Kidney (tissue), 14 donors: Measurements from ENCODE around the gene NPEPL1. TPM values are rescaled to one million over a fixed set of nuclear protein-coding genes. Genes with fewer than 3 reads are reported as not detected.

ENCODE experiments used
- DNase-seq, 5 donors: peaks; one replicate each; pipeline ENCODE4 v3.0.0-alpha.2; 2013 to 2020
- FAIRE-seq: peaks from 2 replicates; lab custom pipeline; 2012; peaks lifted over from hg19 to GRCh38; lab: Jason Lieb, UNC
- H3K27ac ChIP-seq, 2 donors: one replicate each; pipeline ENCODE4 v1.7.0; 2013; ENCODE audit warnings: low read depth in 2 of 2, low read length in 2 of 2, inconsistent platforms in 1 of 2
- H3K27me3 ChIP-seq: one replicate; pipeline ENCODE4 v1.7.1; 2013; ENCODE audit warnings: low read length, inconsistent platforms; ENCODE audit not compliant: control insufficient read depth, insufficient read depth
- H3K36me3 ChIP-seq, 3 donors: one replicate each; pipeline versions ENCODE4 v1.7.0 to v1.7.1; 2013; ENCODE audit warnings: low read length in 3 of 3, control low read depth in 1 of 3, inconsistent platforms in 1 of 3; ENCODE audit not compliant: insufficient read depth in 3 of 3, control insufficient read depth in 2 of 3
- H3K4me1 ChIP-seq, 3 donors: one replicate each; pipeline versions ENCODE4 v1.7.0 to v1.7.1; 2013; ENCODE audit warnings: low read length in 3 of 3, inconsistent platforms in 1 of 3, low read depth in 1 of 3; ENCODE audit not compliant: control insufficient read depth in 2 of 3, insufficient read depth in 2 of 3
- H3K4me3 ChIP-seq, 3 donors: one replicate each; pipeline versions ENCODE4 v1.7.0 to v1.8.1; 2013; ENCODE audit warnings: low read length in 3 of 3, control low read depth in 1 of 3, inconsistent platforms in 1 of 3
- H3K9ac ChIP-seq, 3 donors: one replicate each; pipeline versions ENCODE4 v1.7.0 to v1.7.1; 2013; ENCODE audit warnings: low read length in 3 of 3, control low read depth in 1 of 3, inconsistent platforms in 1 of 3
- H3K9me3 ChIP-seq, 3 donors: one replicate each; pipeline versions ENCODE4 v1.7.0 to v1.7.1; 2013; ENCODE audit warnings: low read length in 3 of 3, control low read depth in 1 of 3, inconsistent platforms in 1 of 3; ENCODE audit not compliant: control insufficient read depth in 2 of 3, insufficient read depth in 1 of 3
- CTCF ChIP-seq: IDR thresholded peaks from 3 replicates; pipeline ENCODE4 v1.5.1; 2012; ENCODE audit warnings: mild to moderate bottlenecking, moderate library complexity, borderline replicate concordance; ENCODE audit not compliant: insufficient read depth; ENCODE audit errors: extremely low read depth
- intact Hi-C: fragments of 100-400 bp; cut with DNase I; formaldehyde crosslinking; loops from one replicate; pipeline ENCODE4 v1.11.1; 2022
- polyA plus RNA-seq: library from polyadenylated mRNA; stranded (reverse); fragments of 350-450 nt; fragmentation: Illumina TruSeq; extraction: RNeasy Lipid Tissue Mini Kit (QIAGEN cat#74804); gene quantifications from one replicate; pipeline ENCODE4 v1.2.3, GENCODE V29; 2014; ENCODE audit warnings: low read depth, low replicate concordance; ENCODE audit not compliant: insufficient read depth
- total RNA-seq: library from RNA; stranded (reverse); fragmentation: NEBNext Ultra II Directional; extraction: Animal tissue kit (Norgen Biotek cat#: 25700); gene quantifications from one replicate; pipeline ENCODE4 v1.2.1, GENCODE V29; 2021
- donor health status: control.
- donor health status: control.
- donor health status: control.
- donor health status: control.
- donor health status: control.
- donor health status: DM: yes; HTN: yes; CAD: no.
- donor health status: Normal renal cell carcinoma (clear cell type).

NPEPL1 gene
- total and polyA plus RNA-seq, 2 donors from 2014 or later = 39.7 to 60.2 TPM

- intact Hi-C loops = no loop called here
- no peak for DNase-seq
- Histone ChIP-seq H3K27ac (no peak overlapping the region), H3K4me3 (peak overlapping the region in 1 of 3 donors; percentile 5), H3K9me3 (no peaks in the 10 kb centered on the region), H3K36me3 (no peaks in the 10 kb centered on the region), H3K4me1 (peaks cover 0 to 6% (median 0%) of the 10 kb centered on the region in 3 donors), H3K9ac (no peak overlapping the region), H3K27me3 (no peaks in the 10 kb centered on the region)
- FAIRE-seq = no peak
- TF ChIP-seq CTCF = no peak
Observed at GRCh38 chr20:58688414-58688813, 4.2 kb upstream of the NPEPL1 start.

DNA sequence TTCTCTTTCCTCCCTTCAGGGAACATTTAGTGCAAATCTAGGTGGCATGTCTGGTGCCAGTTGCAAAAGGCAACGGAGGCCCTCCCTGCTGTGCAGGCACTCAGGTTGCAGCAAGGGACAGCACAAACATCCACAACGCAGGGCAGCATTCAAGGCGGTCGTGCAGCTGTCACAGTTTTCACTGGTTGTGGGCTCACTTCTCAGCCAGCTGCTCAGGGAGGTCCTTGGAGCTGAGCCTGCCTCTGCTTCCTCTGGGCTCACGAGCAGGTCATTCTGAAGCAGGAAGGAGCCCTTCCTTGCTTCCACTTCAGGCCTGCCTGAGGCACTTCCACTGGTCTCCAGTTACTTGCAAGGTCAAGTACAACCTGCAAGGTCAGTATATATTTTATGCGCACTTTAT lies 3.8 kb upstream of the NPEPL1 start:
- intact Hi-C loops = no loop called here
- no peak for TF ChIP-seq CTCF
- Histone ChIP-seq H3K9me3 (no peaks in the 10 kb centered on the region), H3K27me3 (no peaks in the 10 kb centered on the region), H3K27ac (no peak overlapping the region), H3K36me3 (no peaks in the 10 kb centered on the region), H3K4me3 (no peak overlapping the region), H3K9ac (no peak overlapping the region), H3K4me1 (peaks cover 0 to 11% (median 0%) of the 10 kb centered on the region in 3 donors)
- FAIRE-seq (no peak), DNase-seq (peak in 4 of 5 donors; percentile 34 to 72 (median 42))

- DNase-seq = peak in 1 of 5 donors; percentile 15
- Histone ChIP-seq H3K27me3 (no peaks in the 10 kb centered on the region), H3K27ac (peak overlapping the region in 1 of 2 donors; percentile 9), H3K4me1 (peaks cover 0 to 21% (median 0%) of the 10 kb centered on the region in 3 donors), H3K36me3 (peaks cover 3 to 11% (median 7%) of the 10 kb centered on the region in 3 donors), H3K4me3 (no peak overlapping the region), H3K9ac (no peak overlapping the region), H3K9me3 (no peaks in the 10 kb centered on the region)
- TF ChIP-seq CTCF = no peak
- intact Hi-C loops = no loop called here
- no peak for FAIRE-seq
Observed at GRCh38 chr20:58690396-58691135, 2.0 kb upstream of the NPEPL1 start.
